Measurements from ENCODE around the gene MUSK. TPM values are rescaled to one million over a fixed set of nuclear protein-coding genes. Genes with fewer than 3 reads are reported as not detected.

The MUSK gene
- total RNA-seq, 1 experiment from 2014 or later: not detected

DNA sequence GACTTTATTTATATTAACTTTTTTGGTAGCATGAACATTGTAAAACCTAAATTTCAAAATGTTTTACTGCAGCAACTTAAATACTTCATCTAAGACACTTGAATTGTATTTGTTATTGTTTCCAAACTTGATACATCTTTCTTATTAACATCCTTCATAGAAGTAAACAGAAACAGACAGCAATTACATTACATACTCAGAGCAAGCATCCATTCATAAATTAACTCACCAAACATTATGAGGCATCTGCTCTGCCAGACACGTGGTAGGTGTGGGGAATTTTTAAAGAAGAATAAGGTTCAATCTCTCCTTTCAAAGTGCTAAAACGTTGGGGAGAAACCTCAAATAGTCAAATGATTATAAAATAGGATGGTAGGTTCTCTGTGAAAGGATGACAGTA is 130.8 kb downstream of the MUSK start:
- BruUV-seq (replicated peaks): no TSS peak
- POLR2A ChIA-PET: no interaction called here
- H3K4me3 ChIP-seq (ENCODE audit: low read depth in 2 of 2, low read length in 2 of 2): no peak overlapping the region
- no peak for TF ChIP-seq POLR2AphosphoS5 (IDR thresholded peaks at IDR 0.05; ENCODE audit: low read depth, low read length)
- TF ChIP-seq, protein P1, sequence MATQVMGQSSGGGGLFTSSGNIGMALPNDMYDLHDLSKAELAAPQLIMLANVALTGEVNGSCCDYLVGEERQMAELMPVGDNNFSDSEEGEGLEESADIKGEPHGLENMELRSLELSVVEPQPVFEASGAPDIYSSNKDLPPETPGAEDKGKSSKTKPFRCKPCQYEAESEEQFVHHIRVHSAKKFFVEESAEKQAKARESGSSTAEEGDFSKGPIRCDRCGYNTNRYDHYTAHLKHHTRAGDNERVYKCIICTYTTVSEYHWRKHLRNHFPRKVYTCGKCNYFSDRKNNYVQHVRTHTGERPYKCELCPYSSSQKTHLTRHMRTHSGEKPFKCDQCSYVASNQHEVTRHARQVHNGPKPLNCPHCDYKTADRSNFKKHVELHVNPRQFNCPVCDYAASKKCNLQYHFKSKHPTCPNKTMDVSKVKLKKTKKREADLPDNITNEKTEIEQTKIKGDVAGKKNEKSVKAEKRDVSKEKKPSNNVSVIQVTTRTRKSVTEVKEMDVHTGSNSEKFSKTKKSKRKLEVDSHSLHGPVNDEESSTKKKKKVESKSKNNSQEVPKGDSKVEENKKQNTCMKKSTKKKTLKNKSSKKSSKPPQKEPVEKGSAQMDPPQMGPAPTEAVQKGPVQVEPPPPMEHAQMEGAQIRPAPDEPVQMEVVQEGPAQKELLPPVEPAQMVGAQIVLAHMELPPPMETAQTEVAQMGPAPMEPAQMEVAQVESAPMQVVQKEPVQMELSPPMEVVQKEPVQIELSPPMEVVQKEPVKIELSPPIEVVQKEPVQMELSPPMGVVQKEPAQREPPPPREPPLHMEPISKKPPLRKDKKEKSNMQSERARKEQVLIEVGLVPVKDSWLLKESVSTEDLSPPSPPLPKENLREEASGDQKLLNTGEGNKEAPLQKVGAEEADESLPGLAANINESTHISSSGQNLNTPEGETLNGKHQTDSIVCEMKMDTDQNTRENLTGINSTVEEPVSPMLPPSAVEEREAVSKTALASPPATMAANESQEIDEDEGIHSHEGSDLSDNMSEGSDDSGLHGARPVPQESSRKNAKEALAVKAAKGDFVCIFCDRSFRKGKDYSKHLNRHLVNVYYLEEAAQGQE (IDR thresholded peaks at IDR 0.05; ENCODE audit: insufficient read depth in 1 of 2, low read depth in 2 of 2, low read length in 1 of 2): no peak
- TF ChIP-seq SIN3A (IDR thresholded peaks at IDR 0.05; ENCODE audit: borderline replicate concordance, insufficient read depth, low read depth, low read length): no peak
- no peak for TF ChIP-seq TCF7L2 (IDR thresholded peaks at IDR 0.05; ENCODE audit: low read depth, low read length)
- TF ChIP-seq, protein P2, sequence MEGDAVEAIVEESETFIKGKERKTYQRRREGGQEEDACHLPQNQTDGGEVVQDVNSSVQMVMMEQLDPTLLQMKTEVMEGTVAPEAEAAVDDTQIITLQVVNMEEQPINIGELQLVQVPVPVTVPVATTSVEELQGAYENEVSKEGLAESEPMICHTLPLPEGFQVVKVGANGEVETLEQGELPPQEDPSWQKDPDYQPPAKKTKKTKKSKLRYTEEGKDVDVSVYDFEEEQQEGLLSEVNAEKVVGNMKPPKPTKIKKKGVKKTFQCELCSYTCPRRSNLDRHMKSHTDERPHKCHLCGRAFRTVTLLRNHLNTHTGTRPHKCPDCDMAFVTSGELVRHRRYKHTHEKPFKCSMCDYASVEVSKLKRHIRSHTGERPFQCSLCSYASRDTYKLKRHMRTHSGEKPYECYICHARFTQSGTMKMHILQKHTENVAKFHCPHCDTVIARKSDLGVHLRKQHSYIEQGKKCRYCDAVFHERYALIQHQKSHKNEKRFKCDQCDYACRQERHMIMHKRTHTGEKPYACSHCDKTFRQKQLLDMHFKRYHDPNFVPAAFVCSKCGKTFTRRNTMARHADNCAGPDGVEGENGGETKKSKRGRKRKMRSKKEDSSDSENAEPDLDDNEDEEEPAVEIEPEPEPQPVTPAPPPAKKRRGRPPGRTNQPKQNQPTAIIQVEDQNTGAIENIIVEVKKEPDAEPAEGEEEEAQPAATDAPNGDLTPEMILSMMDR (IDR thresholded peaks at IDR 0.05): no peak
- H3K36me3 ChIP-seq (ENCODE audit: control insufficient read depth, insufficient read depth, low read length): no peaks in the 10 kb centered on the region
- no peaks in the 10 kb centered on the region for H3K4me1 ChIP-seq (ENCODE audit: control insufficient read depth, insufficient read depth, low read length)
- no peak for DNase-seq (ENCODE audit: low read depth, low spot score)
- no peak overlapping the region for H3K27ac ChIP-seq (ENCODE audit: low read length)
- no peaks in the 10 kb centered on the region for H3K9me3 ChIP-seq (ENCODE audit: control insufficient read depth, insufficient read depth, low read depth, low read length)
- H3K27me3 ChIP-seq (ENCODE audit: control insufficient read depth, insufficient read depth, low read length): no peaks in the 10 kb centered on the region
- CTCF ChIA-PET: no interaction called here
- intact Hi-C loops (cut with micrococcal nuclease; ENCODE audit: unreplicated experiment) (no loop called here), in situ Hi-C loops (cut with HindIII; ENCODE audit: low pct_unique_long_range_greater_than_20kb, low sequenced_read_pairs) (no loop called here)
- no peak for ATAC-seq

DNA sequence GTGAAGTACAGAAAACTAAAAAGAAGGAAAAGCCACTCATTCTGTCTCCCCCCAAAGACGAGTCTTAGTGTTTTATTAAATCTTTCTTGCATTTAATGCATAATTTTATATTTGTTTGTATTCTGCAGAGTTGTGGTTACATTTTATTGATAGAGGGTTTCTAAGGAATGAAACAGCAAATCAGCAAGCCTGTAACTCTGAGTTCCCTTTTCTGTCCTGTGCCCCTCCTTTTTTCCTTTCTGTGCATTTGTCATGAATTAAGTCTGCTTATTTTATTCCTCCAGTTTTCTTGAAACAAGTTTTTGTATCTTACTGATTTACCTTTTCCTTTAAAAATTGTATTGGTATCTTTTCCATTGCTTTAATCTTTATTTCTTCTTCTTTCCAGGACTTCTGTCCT is 132.8 kb downstream of the MUSK start:
- Histone ChIP-seq H3K4me1 (ENCODE audit: control insufficient read depth, insufficient read depth, low read length) (no peaks in the 10 kb centered on the region), H3K9me3 (ENCODE audit: control insufficient read depth, insufficient read depth, low read depth, low read length) (no peaks in the 10 kb centered on the region), H3K36me3 (ENCODE audit: control insufficient read depth, insufficient read depth, low read length) (no peaks in the 10 kb centered on the region), H3K27ac (ENCODE audit: low read length) (no peak overlapping the region), H3K4me3 (ENCODE audit: low read depth in 2 of 2, low read length in 2 of 2) (no peak overlapping the region), H3K27me3 (ENCODE audit: control insufficient read depth, insufficient read depth, low read length) (no peaks in the 10 kb centered on the region)
- BruUV-seq (replicated peaks): no TSS peak
- in situ Hi-C loops (cut with HindIII; ENCODE audit: low pct_unique_long_range_greater_than_20kb, low sequenced_read_pairs) (no loop called here), intact Hi-C loops (cut with micrococcal nuclease; ENCODE audit: unreplicated experiment) (no loop called here)
- ATAC-seq: no peak
- CTCF ChIA-PET: no interaction called here
- POLR2A ChIA-PET: no interaction called here
- TF ChIP-seq, protein P2 (IDR thresholded peaks at IDR 0.05): no peak
- no peak for TF ChIP-seq POLR2AphosphoS5 (IDR thresholded peaks at IDR 0.05; ENCODE audit: low read depth, low read length)
- TF ChIP-seq, protein P1 (IDR thresholded peaks at IDR 0.05; ENCODE audit: insufficient read depth in 1 of 2, low read depth in 2 of 2, low read length in 1 of 2): no peak
- TF ChIP-seq SIN3A (IDR thresholded peaks at IDR 0.05; ENCODE audit: borderline replicate concordance, insufficient read depth, low read depth, low read length): no peak
- TF ChIP-seq TCF7L2 (IDR thresholded peaks at IDR 0.05; ENCODE audit: low read depth, low read length): no peak
- no peak for DNase-seq (ENCODE audit: low read depth, low spot score)

Data from Panc1 (cell line).